Ovary (tissue), 9 donors: Measurements from ENCODE around the gene TENT5A. TPM values are rescaled to one million over a fixed set of nuclear protein-coding genes. Genes with fewer than 3 reads are reported as not detected.

Source experiments
- DNase-seq, 5 donors: peaks; one replicate each; pipeline ENCODE4 v3.0.0-alpha.2; 2019 to 2020
- H3K27ac ChIP-seq, 2 donors: fragments of 200-600 bp; one replicate each; pipeline versions ENCODE4 v1.5.1 to v1.8.0; 2019 to 2022
- H3K27me3 ChIP-seq: fragments of 200-600 bp; one replicate; pipeline ENCODE4 v1.8.0; 2022
- H3K36me3 ChIP-seq: fragments of 200-600 bp; sonication (generic); one replicate; pipeline ENCODE4 v1.5.1; 2019
- H3K4me1 ChIP-seq: one replicate; pipeline ENCODE4 v1.8.1; 2013; ENCODE audit warnings: mild to moderate bottlenecking, moderate library complexity; ENCODE audit not compliant: insufficient read depth
- H3K4me3 ChIP-seq: fragments of 200-600 bp; sonication (generic); one replicate; pipeline ENCODE4 v1.5.1; 2017
- H3K9me3 ChIP-seq, 2 donors: fragments of 200-600 bp in 1 of 2; sonication (generic) in 1 of 2; one replicate each; pipeline versions ENCODE4 v1.5.1 to v1.8.1; 2013 to 2019; ENCODE audit warnings: mild to moderate bottlenecking in 1 of 2, moderate library complexity in 1 of 2
- CTCF ChIP-seq, 3 donors: fragments of 450-650 bp in 2 of 3; fragments of 200-600 bp in 1 of 3; IDR thresholded peaks; one replicate each; pipeline versions ENCODE4 v1.5.1 to v1.8.0; 2016 to 2022; ENCODE audit warnings: antibody characterized with exemption in 3 of 3, mild to moderate bottlenecking in 1 of 3
- EP300 ChIP-seq: sonication (generic); formaldehyde crosslinking; IDR thresholded peaks from one replicate; pipeline ENCODE4 v1.6.1; 2017; ENCODE audit warnings: antibody characterized with exemption
- POLR2A ChIP-seq: fragments of 450-650 bp; IDR thresholded peaks from one replicate; pipeline ENCODE4 v1.6.1; 2017; ENCODE audit warnings: antibody characterized with exemption, mild to moderate bottlenecking, moderate library complexity
- WGBS, 3 donors: extraction: QIAGEN DNeasy Blood & Tissue Kit in 1 of 3; methylation state at CpG; one replicate each; pipeline versions ENCODE4 v1.1.5 to v1.1.7; 2013 to 2017; 5-methylcytosine and 5-hydroxymethylcytosine counted together
- intact Hi-C, 4 donors: fragments of 100-400 bp; cut with DNase I; formaldehyde crosslinking; loops; one replicate each; pipeline versions ENCODE4 v1.11.0 to v1.15.1; 2022 to 2023
- polyA plus RNA-seq, 2 donors: library from polyadenylated mRNA; stranded (reverse); fragments of 200-250 nt in 1 of 2; fragments of 350-450 nt in 1 of 2; fragmentation: Illumina TruSeq in 1 of 2; extraction: RNeasy Lipid Tissue Mini Kit (QIAGEN cat#74804) in 1 of 2; gene quantifications; one replicate each; pipeline ENCODE4 v1.2.3, GENCODE V29; 2013 to 2014
- total RNA-seq, 7 donors: library from RNA; depleted of rRNA in 2 of 7; stranded (reverse); fragments of >200 nt in 2 of 7; fragmentation: NEBNext Ultra II Directional in 3 of 7; extraction: Animal tissue kit (Norgen Biotek cat#: 25700) in 3 of 7; gene quantifications; one replicate each; pipeline versions ENCODE4 v1.1.0 to v1.2.4, GENCODE V29; 2016 to 2023
- donor health status: DM: no; HTN: no; CAD: no; lungs with moderate emphysema.
- donor health status: DM: no; HTN: no; CAD: no.
- donor health status: Bipolar disorder and iron deficiency.
- donor health status: DM: yes; HTN: yes; CAD: no.
- donor health status: DM: no; HTN: no; CAD: no.
- donor health status: DM: yes; HTN: yes; CAD: no.

The TENT5A gene
- total and polyA plus RNA-seq, 9 donors = 14.6 to 47.1 (median 29.4) TPM

- no peaks in the 10 kb centered on the region for H3K4me1 ChIP-seq
- no peak for DNase-seq
- intact Hi-C loops = no loop called here
- TF ChIP-seq CTCF (IDR thresholded peaks at IDR 0.05) (no peak), POLR2A (no peak), EP300 (no peak)
- H3K4me3 ChIP-seq = no peak overlapping the region
- WGBS, 3 donors = 77 to 88% (median 82%) methylated on average over 2 of the region's 2 CpGs
- H3K27me3 ChIP-seq = no peaks in the 10 kb centered on the region
- H3K27ac ChIP-seq = no peak overlapping the region
- no peaks in the 10 kb centered on the region for H3K36me3 ChIP-seq
- H3K9me3 ChIP-seq = no peaks in the 10 kb centered on the region
Observed at GRCh38 chr6:81791756-81792155, 39.3 kb upstream of the TENT5A start.

DNA sequence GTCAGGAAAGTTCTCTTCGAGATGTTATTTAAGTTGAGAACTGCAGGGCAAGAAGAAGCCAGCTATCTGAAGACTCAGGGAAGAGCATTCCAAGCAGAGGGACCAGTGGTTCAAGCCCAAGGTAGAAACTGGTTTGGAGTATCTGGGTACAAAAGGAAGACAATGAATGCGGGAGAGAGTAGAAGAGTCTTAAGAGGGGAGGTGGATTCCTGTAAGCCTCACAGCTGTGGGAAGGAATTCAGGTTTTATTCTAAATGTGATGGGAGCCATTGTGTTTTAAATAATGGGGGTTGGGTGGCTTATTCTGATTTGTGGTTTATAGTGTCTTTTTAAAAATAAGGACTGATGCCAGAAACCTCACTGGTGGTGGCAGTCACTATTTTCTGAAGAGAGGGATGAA, 37.6 kb upstream of the TENT5A start:
- Histone ChIP-seq H3K4me3 (no peak overlapping the region), H3K4me1 (peaks cover 2% of the 10 kb centered on the region), H3K36me3 (no peaks in the 10 kb centered on the region), H3K9me3 (no peaks in the 10 kb centered on the region), H3K27ac (no peak overlapping the region), H3K27me3 (no peaks in the 10 kb centered on the region)
- no peak for DNase-seq
- intact Hi-C loops = no loop called here
- 95 to 96% (median 95%) methylated on average over 2 of the region's 2 CpGs for WGBS, 3 donors
- no peak for TF ChIP-seq CTCF (IDR thresholded peaks at IDR 0.05)
- no peak for TF ChIP-seq EP300
- no peak for TF ChIP-seq POLR2A

GRCh38 chr6:81789291-81789690, 36.8 kb upstream of the TENT5A start:
- intact Hi-C loops = no loop called here
- WGBS, 3 donors = 42 to 62% (median 45%) methylated on average over 1 of the region's 1 CpG
- Histone ChIP-seq H3K4me1 (peaks cover 2% of the 10 kb centered on the region), H3K4me3 (no peak overlapping the region), H3K27me3 (no peaks in the 10 kb centered on the region), H3K27ac (no peak overlapping the region), H3K36me3 (no peaks in the 10 kb centered on the region), H3K9me3 (no peaks in the 10 kb centered on the region)
- no peak for DNase-seq
- TF ChIP-seq CTCF (IDR thresholded peaks at IDR 0.05) = no peak
- no peak for TF ChIP-seq POLR2A
- no peak for TF ChIP-seq EP300

DNA sequence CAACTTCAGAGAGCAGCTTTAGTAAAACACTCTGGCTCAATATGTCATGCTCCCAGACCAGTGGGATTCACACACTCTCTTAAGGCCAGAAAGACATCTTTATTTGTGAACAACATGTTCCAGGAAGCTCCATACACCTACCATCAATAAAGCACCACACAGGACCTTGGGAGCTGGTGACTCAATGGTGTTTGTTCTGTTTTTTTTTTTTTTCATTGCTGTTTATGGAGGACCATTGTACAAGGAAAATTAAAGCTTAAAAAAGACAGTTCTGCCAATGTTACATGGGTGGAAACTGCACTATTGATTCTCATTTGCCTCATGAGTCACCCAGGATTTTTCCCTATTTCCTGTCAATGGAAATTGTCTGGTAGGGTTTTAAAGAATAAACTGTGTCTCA, 36.3 kb upstream of the TENT5A start:
- H3K27ac ChIP-seq = no peak overlapping the region
- DNase-seq = no peak
- TF ChIP-seq CTCF (IDR thresholded peaks at IDR 0.05) (no peak), EP300 (no peak), POLR2A (no peak)
- H3K9me3 ChIP-seq = no peaks in the 10 kb centered on the region
- intact Hi-C loops = no loop called here
- no peaks in the 10 kb centered on the region for H3K36me3 ChIP-seq
- peaks cover 2% of the 10 kb centered on the region for H3K4me1 ChIP-seq
- H3K27me3 ChIP-seq = no peaks in the 10 kb centered on the region
- no peak overlapping the region for H3K4me3 ChIP-seq
